Measurements from ENCODE around the gene RADIL. TPM values are rescaled to one million over a fixed set of nuclear protein-coding genes. Genes with fewer than 3 reads are reported as not detected.

Gene RADIL
- total and polyA plus RNA-seq, 2 of the 13 experiments (the other 11 are each of a cell fraction or from before 2014, with no cell fraction given): 0.05 to 0.09 TPM

- ChIA-PET CTCF (ENCODE audit: low intra/inter-chr PET ratio, low total read pairs) (no interaction called here), POLR2A (no interaction called here)
- 61% methylated on average over 9 of the region's 36 CpGs for WGBS (ENCODE audit: low lambda C conversion rate)
- H2AFZ ChIP-seq (ENCODE audit: low read length): no peak overlapping the region
- BruUV-seq (replicated peaks): no TSS peak
- DNase-seq (ENCODE audit: low spot score): no peak
- in situ Hi-C loops (cut with HindIII; ENCODE audit: extremely low pct_ligation_motif_present, low pct_unique_long_range_greater_than_20kb): loop anchor here (5.0 kb wide), 1 partner anchor 253 kb away; no protein-coding TSS in a partner anchor
- no peak for ATAC-seq
- FAIRE-seq: no peak
- H3K9ac ChIP-seq (ENCODE audit: insufficient read depth, low read depth, low read length): no peak overlapping the region
- H3K27ac ChIP-seq (ENCODE audit: extremely low read length, insufficient read depth, low read length): no peak overlapping the region
- no peaks in the 10 kb centered on the region for H3K79me2 ChIP-seq (ENCODE audit: insufficient read depth, low read length)
- H3K4me1 ChIP-seq (ENCODE audit: insufficient read depth, low read length): peaks cover 8% of the 10 kb centered on the region; the same call in 1 of the 2 replicates
- H4K20me1 ChIP-seq (ENCODE audit: insufficient read depth, low read length): no peaks in the 10 kb centered on the region
- H3K36me3 ChIP-seq (replicated peaks in 1 of 2; ENCODE audit: control insufficient read depth in 1 of 2, insufficient read depth in 2 of 2, low read length in 2 of 2): no peaks in the 10 kb centered on the region
- intact Hi-C loops (cut with micrococcal nuclease; ENCODE audit: unreplicated experiment): no loop called here
- H3K4me3 ChIP-seq (replicated peaks in 1 of 3; ENCODE audit: insufficient read depth in 1 of 3, low read depth in 2 of 3, low read length in 3 of 3): no peak overlapping the region
- H3K27me3 ChIP-seq (ENCODE audit: control insufficient read depth in 1 of 2, insufficient read depth in 2 of 2, low read length in 2 of 2): peaks cover 4 to 35% of the 10 kb centered on the region in 2 experiments
- H3K4me2 ChIP-seq (ENCODE audit: low read depth, low read length): no peak overlapping the region
- H3K9me3 ChIP-seq (ENCODE audit: low read length): no peaks in the 10 kb centered on the region
- TF ChIP-seq, protein P1, sequence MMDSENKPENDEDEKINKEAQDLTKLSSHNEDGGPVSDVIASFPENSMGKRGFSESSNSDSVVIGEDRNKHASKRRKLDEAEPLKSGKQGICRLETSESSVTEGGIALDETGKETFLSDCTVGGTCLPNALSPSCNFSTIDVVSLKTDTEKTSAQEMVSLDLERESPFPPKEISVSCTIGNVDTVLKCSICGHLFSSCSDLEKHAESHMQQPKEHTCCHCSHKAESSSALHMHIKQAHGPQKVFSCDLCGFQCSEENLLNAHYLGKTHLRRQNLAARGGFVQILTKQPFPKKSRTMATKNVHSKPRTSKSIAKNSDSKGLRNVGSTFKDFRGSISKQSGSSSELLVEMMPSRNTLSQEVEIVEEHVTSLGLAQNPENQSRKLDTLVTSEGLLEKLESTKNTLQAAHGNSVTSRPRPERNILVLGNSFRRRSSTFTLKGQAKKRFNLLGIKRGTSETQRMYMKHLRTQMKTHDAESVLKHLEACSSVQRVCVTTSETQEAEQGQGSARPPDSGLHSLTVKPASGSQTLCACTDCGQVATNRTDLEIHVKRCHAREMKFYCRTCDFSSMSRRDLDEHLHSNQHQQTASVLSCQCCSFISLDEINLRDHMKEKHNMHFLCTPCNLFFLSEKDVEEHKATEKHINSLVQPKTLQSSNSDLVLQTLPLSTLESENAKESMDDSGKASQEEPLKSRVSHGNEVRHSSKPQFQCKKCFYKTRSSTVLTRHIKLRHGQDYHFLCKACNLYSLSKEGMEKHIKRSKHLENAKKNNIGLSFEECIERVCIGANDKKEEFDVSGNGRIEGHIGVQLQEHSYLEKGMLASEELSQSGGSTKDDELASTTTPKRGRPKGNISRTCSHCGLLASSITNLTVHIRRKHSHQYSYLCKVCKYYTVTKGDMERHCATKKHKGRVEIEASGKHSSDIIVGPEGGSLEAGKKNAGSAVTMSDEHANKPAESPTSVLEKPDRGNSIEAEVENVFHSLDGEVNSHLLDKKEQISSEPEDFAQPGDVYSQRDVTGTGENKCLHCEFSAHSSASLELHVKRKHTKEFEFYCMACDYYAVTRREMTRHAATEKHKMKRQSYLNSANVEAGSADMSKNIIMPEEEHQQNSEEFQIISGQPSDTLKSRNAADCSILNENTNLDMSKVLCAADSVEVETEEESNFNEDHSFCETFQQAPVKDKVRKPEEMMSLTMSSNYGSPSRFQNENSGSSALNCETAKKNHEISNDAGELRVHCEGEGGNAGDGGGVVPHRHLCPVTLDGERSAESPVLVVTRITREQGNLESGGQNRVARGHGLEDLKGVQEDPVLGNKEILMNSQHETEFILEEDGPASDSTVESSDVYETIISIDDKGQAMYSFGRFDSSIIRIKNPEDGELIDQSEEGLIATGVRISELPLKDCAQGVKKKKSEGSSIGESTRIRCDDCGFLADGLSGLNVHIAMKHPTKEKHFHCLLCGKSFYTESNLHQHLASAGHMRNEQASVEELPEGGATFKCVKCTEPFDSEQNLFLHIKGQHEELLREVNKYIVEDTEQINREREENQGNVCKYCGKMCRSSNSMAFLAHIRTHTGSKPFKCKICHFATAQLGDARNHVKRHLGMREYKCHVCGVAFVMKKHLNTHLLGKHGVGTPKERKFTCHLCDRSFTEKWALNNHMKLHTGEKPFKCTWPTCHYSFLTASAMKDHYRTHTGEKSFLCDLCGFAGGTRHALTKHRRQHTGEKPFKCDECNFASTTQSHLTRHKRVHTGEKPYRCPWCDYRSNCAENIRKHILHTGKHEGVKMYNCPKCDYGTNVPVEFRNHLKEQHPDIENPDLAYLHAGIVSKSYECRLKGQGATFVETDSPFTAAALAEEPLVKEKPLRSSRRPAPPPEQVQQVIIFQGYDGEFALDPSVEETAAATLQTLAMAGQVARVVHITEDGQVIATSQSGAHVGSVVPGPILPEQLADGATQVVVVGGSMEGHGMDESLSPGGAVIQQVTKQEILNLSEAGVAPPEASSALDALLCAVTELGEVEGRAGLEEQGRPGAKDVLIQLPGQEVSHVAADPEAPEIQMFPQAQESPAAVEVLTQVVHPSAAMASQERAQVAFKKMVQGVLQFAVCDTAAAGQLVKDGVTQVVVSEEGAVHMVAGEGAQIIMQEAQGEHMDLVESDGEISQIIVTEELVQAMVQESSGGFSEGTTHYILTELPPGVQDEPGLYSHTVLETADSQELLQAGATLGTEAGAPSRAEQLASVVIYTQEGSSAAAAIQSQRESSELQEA (CRISPR knock-in tag; IDR thresholded peaks at IDR 0.05; ENCODE audit: not compliant biosample characterization): no peak
- TF ChIP-seq ZNF572 (CRISPR knock-in tag; IDR thresholded peaks at IDR 0.05) (no peak), ZNF704 (CRISPR knock-in tag; IDR thresholded peaks at IDR 0.05; ENCODE audit: borderline replicate concordance) (no peak), ZBTB38 (CRISPR knock-in tag; IDR thresholded peaks at IDR 0.05) (no peak), ZNF34 (CRISPR knock-in tag; IDR thresholded peaks at IDR 0.05; ENCODE audit: borderline replicate concordance) (no peak)
- TF ChIP-seq, protein P2, sequence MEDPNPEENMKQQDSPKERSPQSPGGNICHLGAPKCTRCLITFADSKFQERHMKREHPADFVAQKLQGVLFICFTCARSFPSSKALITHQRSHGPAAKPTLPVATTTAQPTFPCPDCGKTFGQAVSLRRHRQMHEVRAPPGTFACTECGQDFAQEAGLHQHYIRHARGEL (CRISPR knock-in tag; IDR thresholded peaks at IDR 0.05): no peak
Measured at GRCh38 chr7:4833691-4834600, 49.6 kb downstream of the RADIL start.
